Measurements from ENCODE around the gene AGPAT3.

DNA sequence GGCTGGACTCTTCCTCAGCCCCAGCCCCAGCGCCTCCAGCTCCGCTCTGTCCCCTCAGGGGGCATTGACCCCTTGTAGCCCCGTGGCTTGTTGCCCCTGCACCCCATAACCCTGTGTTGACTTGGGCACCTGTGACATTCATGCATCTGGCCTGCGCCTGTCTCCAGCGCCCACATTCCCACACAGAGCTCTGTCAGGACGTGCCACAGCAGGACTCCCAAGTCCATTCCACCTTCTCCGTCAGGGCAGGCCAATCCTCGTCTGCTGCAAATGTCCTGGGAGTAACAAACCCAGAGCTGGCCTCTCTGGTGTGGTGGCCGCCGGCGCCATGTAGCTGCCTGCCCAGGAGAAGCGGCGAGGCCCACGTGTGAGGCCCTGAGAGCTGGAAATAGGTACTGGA is 60.6 kb downstream of the AGPAT3 start:
- TF ChIP-seq, protein P1, sequence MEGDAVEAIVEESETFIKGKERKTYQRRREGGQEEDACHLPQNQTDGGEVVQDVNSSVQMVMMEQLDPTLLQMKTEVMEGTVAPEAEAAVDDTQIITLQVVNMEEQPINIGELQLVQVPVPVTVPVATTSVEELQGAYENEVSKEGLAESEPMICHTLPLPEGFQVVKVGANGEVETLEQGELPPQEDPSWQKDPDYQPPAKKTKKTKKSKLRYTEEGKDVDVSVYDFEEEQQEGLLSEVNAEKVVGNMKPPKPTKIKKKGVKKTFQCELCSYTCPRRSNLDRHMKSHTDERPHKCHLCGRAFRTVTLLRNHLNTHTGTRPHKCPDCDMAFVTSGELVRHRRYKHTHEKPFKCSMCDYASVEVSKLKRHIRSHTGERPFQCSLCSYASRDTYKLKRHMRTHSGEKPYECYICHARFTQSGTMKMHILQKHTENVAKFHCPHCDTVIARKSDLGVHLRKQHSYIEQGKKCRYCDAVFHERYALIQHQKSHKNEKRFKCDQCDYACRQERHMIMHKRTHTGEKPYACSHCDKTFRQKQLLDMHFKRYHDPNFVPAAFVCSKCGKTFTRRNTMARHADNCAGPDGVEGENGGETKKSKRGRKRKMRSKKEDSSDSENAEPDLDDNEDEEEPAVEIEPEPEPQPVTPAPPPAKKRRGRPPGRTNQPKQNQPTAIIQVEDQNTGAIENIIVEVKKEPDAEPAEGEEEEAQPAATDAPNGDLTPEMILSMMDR (IDR thresholded peaks at IDR 0.05): no peak
- TF ChIP-seq POLR2AphosphoS5 (IDR thresholded peaks at IDR 0.05) (no peak), POLR2A (IDR thresholded peaks at IDR 0.05; ENCODE audit: low read depth) (no peak)

Measured in esophagus muscularis mucosa (tissue), 3 donors.